Fibroblast of lung (primary cell): ENCODE results near the gene HCCS. TPM values are rescaled to one million over a fixed set of nuclear protein-coding genes. Genes with fewer than 3 reads are reported as not detected.

ENCODE experiments used
- DNase-seq, 2 donors: peaks; one replicate each; pipeline versions ENCODE4 v3.0.0 to v3.0.0-alpha.2; 2010; ENCODE audit warnings: low read depth in 2 of 2
- H2AFZ ChIP-seq: 2 replicates; pipeline ENCODE4 v1.5.1; 2012; ENCODE audit warnings: low read length, control low read depth, inconsistent platforms
- H3K27ac ChIP-seq: 2 replicates; pipeline ENCODE4 v1.5.1; 2011; ENCODE audit warnings: low read length, control low read depth; ENCODE audit not compliant: insufficient read depth
- H3K27me3 ChIP-seq: 2 replicates; pipeline ENCODE4 v1.5.1; 2011; ENCODE audit warnings: mild to moderate bottlenecking, low read length; ENCODE audit not compliant: control insufficient read depth, insufficient read depth
- H3K36me3 ChIP-seq: 2 replicates; pipeline ENCODE4 v1.5.1; 2011; ENCODE audit warnings: low read length; ENCODE audit not compliant: control insufficient read depth, insufficient read depth
- H3K4me1 ChIP-seq: 2 replicates; pipeline ENCODE4 v1.5.1; 2011; ENCODE audit warnings: low read length; ENCODE audit not compliant: control insufficient read depth, insufficient read depth; ENCODE audit errors: extremely low read depth
- H3K4me2 ChIP-seq: 2 replicates; pipeline ENCODE4 v1.5.1; 2011; ENCODE audit warnings: low read length, control low read depth; ENCODE audit not compliant: insufficient read depth; ENCODE audit errors: extremely low read depth
- H3K4me3 ChIP-seq, 4 experiments: fragments of 200-600 bp in 1 of 4; sonication (generic) in 1 of 4; replicated peaks in 1 of 4; 2 replicates each; pipeline ENCODE4 v1.5.1; 2011 to 2016; ENCODE audit warnings: low read length in 4 of 4, low read depth in 3 of 4, mild to moderate bottlenecking in 3 of 4, control low read depth in 2 of 4, inconsistent platforms in 1 of 4, mixed read lengths in 1 of 4; ENCODE audit not compliant: insufficient read depth in 1 of 4; ENCODE audit errors: control extremely low read depth in 1 of 4
- H3K79me2 ChIP-seq: 2 replicates; pipeline ENCODE4 v1.5.1; 2012; ENCODE audit warnings: mild to moderate bottlenecking, low read length, inconsistent platforms; ENCODE audit not compliant: control insufficient read depth, insufficient read depth
- H3K9ac ChIP-seq: 2 replicates; pipeline ENCODE4 v1.5.1; 2011; ENCODE audit warnings: mild to moderate bottlenecking, low read length, control low read depth; ENCODE audit not compliant: insufficient read depth
- H3K9me3 ChIP-seq: 2 replicates; pipeline ENCODE4 v1.5.1; 2012; ENCODE audit warnings: low read depth, low read length; ENCODE audit not compliant: control insufficient read depth, insufficient read depth
- H4K20me1 ChIP-seq: 2 replicates; pipeline ENCODE4 v1.5.1; 2011; ENCODE audit warnings: low read length; ENCODE audit not compliant: control insufficient read depth, insufficient read depth; ENCODE audit errors: extremely low read depth
- EZH2 ChIP-seq: IDR thresholded peaks from 2 replicates; pipeline ENCODE4 v1.5.1; 2012; ENCODE audit warnings: low read length, control low read depth, mild to moderate bottlenecking; ENCODE audit errors: missing control alignments
- polyA plus RNA-seq, 2 donors: library from polyadenylated mRNA; depleted of rRNA in 1 of 2; stranded (reverse) in 1 of 2; unstranded in 1 of 2; fragments of >200 nt; gene quantifications; 2 replicates each; pipeline ENCODE4 v1.2.1, GENCODE V29; 2011 to 2012; ENCODE audit warnings: missing spikeins in 1 of 2
- total RNA-seq: library from RNA; depleted of rRNA; stranded (reverse); fragments of >200 nt; gene quantifications from 2 replicates; pipeline ENCODE4 v1.2.1, GENCODE V29; 2014
- TF ChIP-seq, protein P1 (sequence below), 2 donors: IDR thresholded peaks in 1 of 2; conservative IDR thresholded peaks in 1 of 2; 1 replicate in 1 of 2; 2 replicates in 1 of 2; pipeline ENCODE4 v1.5.1; 2011 to 2012; ENCODE audit warnings: low read length in 2 of 2, control low read depth in 1 of 2, inconsistent platforms in 1 of 2, low read depth in 1 of 2, mild to moderate bottlenecking in 1 of 2

Gene HCCS
- total and polyA plus RNA-seq, 2 donors (not counting 1 experiment from before 2014, with no cell fraction given) = 22.0 to 38.3 TPM

DNA sequence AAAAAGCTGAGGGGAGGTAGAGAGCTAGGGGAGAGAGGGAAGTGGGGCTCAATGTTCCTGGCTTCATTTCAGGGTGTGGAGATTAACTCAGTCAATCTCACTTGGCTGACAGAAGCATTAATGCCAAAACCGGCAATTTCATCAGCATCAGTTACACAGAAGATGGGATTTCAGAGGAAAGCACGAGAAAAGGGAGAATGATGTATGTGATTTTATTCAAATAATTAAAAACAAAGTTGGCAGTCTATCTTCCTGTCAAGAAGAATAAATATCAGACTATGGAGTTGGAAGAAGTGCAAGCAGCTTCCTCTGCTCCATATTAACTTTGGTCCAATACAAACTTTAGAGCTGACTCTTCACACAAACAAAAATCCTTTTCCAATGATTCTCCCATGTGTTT lies 29.6 kb upstream of the HCCS start:
- Histone ChIP-seq H3K36me3 (no peaks in the 10 kb centered on the region), H3K27me3 (no peaks in the 10 kb centered on the region), H3K4me2 (no peak overlapping the region), H3K79me2 (no peaks in the 10 kb centered on the region), H3K27ac (no peak overlapping the region), H4K20me1 (no peaks in the 10 kb centered on the region), H3K4me1 (no peaks in the 10 kb centered on the region), H3K4me3 (no peak overlapping the region), H3K9ac (no peak overlapping the region), H3K9me3 (no peaks in the 10 kb centered on the region), H2AFZ (no peak overlapping the region)
- peak in 1 of 2 donors; percentile 1 for DNase-seq
- TF ChIP-seq EZH2 = no peak
- TF ChIP-seq, protein P1, sequence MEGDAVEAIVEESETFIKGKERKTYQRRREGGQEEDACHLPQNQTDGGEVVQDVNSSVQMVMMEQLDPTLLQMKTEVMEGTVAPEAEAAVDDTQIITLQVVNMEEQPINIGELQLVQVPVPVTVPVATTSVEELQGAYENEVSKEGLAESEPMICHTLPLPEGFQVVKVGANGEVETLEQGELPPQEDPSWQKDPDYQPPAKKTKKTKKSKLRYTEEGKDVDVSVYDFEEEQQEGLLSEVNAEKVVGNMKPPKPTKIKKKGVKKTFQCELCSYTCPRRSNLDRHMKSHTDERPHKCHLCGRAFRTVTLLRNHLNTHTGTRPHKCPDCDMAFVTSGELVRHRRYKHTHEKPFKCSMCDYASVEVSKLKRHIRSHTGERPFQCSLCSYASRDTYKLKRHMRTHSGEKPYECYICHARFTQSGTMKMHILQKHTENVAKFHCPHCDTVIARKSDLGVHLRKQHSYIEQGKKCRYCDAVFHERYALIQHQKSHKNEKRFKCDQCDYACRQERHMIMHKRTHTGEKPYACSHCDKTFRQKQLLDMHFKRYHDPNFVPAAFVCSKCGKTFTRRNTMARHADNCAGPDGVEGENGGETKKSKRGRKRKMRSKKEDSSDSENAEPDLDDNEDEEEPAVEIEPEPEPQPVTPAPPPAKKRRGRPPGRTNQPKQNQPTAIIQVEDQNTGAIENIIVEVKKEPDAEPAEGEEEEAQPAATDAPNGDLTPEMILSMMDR (conservative IDR thresholded peaks at IDR 0.05 in 1 of 2, IDR thresholded peaks at IDR 0.05 in 1 of 2; ENCODE audit: low read depth in 1 of 2, low read length in 2 of 2) = no peak

DNA sequence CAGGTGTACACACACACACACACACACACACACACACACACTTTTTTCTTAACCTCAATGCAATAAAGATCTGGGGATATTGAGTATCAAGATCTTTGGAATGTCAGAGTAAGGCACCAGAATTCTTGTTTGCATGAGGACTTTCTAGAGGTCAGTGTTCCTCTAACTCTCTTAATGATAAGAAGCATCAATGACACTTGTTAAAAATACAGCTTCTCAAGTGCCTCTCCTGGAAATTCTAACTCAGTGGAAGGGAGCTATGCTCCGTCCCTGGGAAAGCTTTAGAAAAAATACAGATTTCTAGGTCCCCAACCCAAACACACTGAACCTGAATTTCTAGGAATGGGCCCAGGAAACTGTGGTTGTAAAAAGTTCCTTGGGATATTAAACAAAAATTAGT lies 25.8 kb upstream of the HCCS start:
- no peaks in the 10 kb centered on the region for H3K36me3 ChIP-seq
- no peaks in the 10 kb centered on the region for H3K79me2 ChIP-seq
- no peaks in the 10 kb centered on the region for H3K27me3 ChIP-seq
- TF ChIP-seq EZH2 = no peak
- TF ChIP-seq, protein P1 (conservative IDR thresholded peaks at IDR 0.05 in 1 of 2, IDR thresholded peaks at IDR 0.05 in 1 of 2; ENCODE audit: low read depth in 1 of 2, low read length in 2 of 2) = no peak
- no peak overlapping the region for H3K4me3 ChIP-seq
- no peaks in the 10 kb centered on the region for H4K20me1 ChIP-seq
- no peak overlapping the region for H3K27ac ChIP-seq
- DNase-seq = no peak
- no peak overlapping the region for H3K4me2 ChIP-seq
- no peaks in the 10 kb centered on the region for H3K4me1 ChIP-seq
- H3K9me3 ChIP-seq = no peaks in the 10 kb centered on the region
- H3K9ac ChIP-seq = no peak overlapping the region
- no peak overlapping the region for H2AFZ ChIP-seq

DNA sequence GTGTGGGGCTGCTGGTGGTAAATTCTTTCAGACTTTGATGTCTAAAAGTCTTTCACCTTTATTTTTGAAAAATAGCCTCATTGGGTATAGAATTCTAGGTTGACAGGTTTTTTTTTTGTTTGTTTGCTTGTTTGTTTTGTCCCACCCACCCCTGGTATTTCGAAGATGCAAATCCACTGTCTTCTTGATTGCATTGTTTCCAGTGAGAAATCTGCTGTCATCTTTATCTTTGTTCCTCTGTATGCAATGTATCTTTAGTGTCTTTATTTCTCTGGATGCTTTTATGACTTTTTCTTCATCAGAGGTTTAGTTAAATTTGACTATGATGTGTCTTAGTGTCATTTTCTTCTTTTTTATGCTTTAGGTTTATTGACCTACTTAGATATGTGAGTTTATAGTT lies 21.3 kb upstream of the HCCS start:
- TF ChIP-seq EZH2 = no peak
- TF ChIP-seq, protein P1 (conservative IDR thresholded peaks at IDR 0.05 in 1 of 2, IDR thresholded peaks at IDR 0.05 in 1 of 2; ENCODE audit: low read depth in 1 of 2, low read length in 2 of 2) = no peak
- Histone ChIP-seq H3K79me2 (no peaks in the 10 kb centered on the region), H3K27ac (no peak overlapping the region), H3K4me3 (no peak overlapping the region), H3K4me1 (no peaks in the 10 kb centered on the region), H3K9ac (no peak overlapping the region), H3K9me3 (no peaks in the 10 kb centered on the region), H3K27me3 (no peaks in the 10 kb centered on the region), H4K20me1 (no peaks in the 10 kb centered on the region), H3K4me2 (no peak overlapping the region), H3K36me3 (no peaks in the 10 kb centered on the region), H2AFZ (no peak overlapping the region)
- no peak for DNase-seq
